A549 treated with RU486 at 1 μM for 4 hours (cell line): ENCODE results near the gene SF3B5. TPM values are rescaled to one million over a fixed set of nuclear protein-coding genes. Genes with fewer than 3 reads are reported as not detected.

Experiments used
- total RNA-seq: library from RNA; stranded (reverse); fragments of 200-300 nt; extraction: Qiagen RNA extraction; gene quantifications from 5 replicates; pipeline ENCODE4 v1.2.3, GENCODE V29; 2022; ENCODE audit warnings: low read depth

SF3B5 gene
- total RNA-seq = 183 to 249 TPM (median 220 TPM) in 5 replicates

GRCh38 chr6:144095134-144096002, at the start of gene SF3B5:
SF3B5 (minus strand) TSS chr6:144095573; CDS start chr6:144095497, 76 bp downstream.

Other genes starting within 250 kb of the SF3B5 start
- gene ZC2HC1B, start 231.1 kb downstream of the SF3B5 start, total RNA-seq = not detected in 5 replicates
- gene PLAGL1, start 87.3 kb downstream of the SF3B5 start, total RNA-seq = 6.6 to 10.4 TPM (median 7.6 TPM) in 5 replicates
- 1.8 to 2.9 TPM (median 2.0 TPM) in 5 replicates for gene STX11, start 54.9 kb upstream of the SF3B5 start, total RNA-seq
- gene UTRN, start 189.8 kb upstream of the SF3B5 start, total RNA-seq = 5.7 to 15.5 TPM (median 10.9 TPM) in 5 replicates